Tibial nerve (tissue), 4 donors: ENCODE data around the gene TUBGCP2. TPM values are rescaled to one million over a fixed set of nuclear protein-coding genes. Genes with fewer than 3 reads are reported as not detected.

Source experiments
- DNase-seq, 2 donors: peaks; one replicate each; pipeline ENCODE4 v3.0.0-alpha.2; 2019; ENCODE audit warnings: low spot score in 2 of 2
- H3K27ac ChIP-seq, 4 donors: fragments of 200-600 bp; sonication (generic) in 3 of 4; one replicate each; pipeline ENCODE4 v1.5.1; 2017 to 2019; ENCODE audit warnings: mild to moderate bottlenecking in 1 of 4
- H3K27me3 ChIP-seq, 2 donors: fragments of 200-600 bp; sonication (generic) in 1 of 2; one replicate each; pipeline versions ENCODE4 v1.5.1 to v1.6.0; 2017 to 2019
- H3K36me3 ChIP-seq, 3 donors: fragments of 200-600 bp; sonication (generic); one replicate each; pipeline ENCODE4 v1.5.1; 2018 to 2019
- H3K4me1 ChIP-seq, 4 donors: fragments of 200-600 bp; sonication (generic) in 3 of 4; one replicate each; pipeline ENCODE4 v1.5.1; 2017 to 2019
- H3K4me3 ChIP-seq, 4 donors: fragments of 200-600 bp; sonication (generic) in 3 of 4; one replicate each; pipeline ENCODE4 v1.5.1; 2017 to 2019; ENCODE audit warnings: mild to moderate bottlenecking in 1 of 4, moderate library complexity in 1 of 4
- H3K9me3 ChIP-seq, 4 donors: fragments of 200-600 bp; sonication (generic) in 3 of 4; one replicate each; pipeline ENCODE4 v1.5.1; 2017 to 2019
- EP300 ChIP-seq, 2 donors: sonication (generic); formaldehyde crosslinking; IDR thresholded peaks; one replicate each; pipeline ENCODE4 v1.6.1; 2017; ENCODE audit warnings: antibody characterized with exemption in 2 of 2, mild to moderate bottlenecking in 1 of 2
- POLR2A ChIP-seq, 2 donors: fragments of 450-650 bp; IDR thresholded peaks; one replicate each; pipeline ENCODE4 v1.6.1; 2017; ENCODE audit warnings: antibody characterized with exemption in 2 of 2, mild to moderate bottlenecking in 2 of 2, moderate library complexity in 2 of 2
- WGBS, 2 donors: methylation state at CpG; one replicate each; pipeline ENCODE4 v1.1.5; 2018; 5-methylcytosine and 5-hydroxymethylcytosine counted together
- total RNA-seq, 4 donors: library from RNA; depleted of rRNA; stranded (reverse); fragments of >200 nt; gene quantifications; one replicate each; pipeline ENCODE4 v1.1.0, GENCODE V29; 2016
- TF ChIP-seq, protein P1 (sequence below), 5 experiments: fragments of 200-600 bp in 3 of 5; fragments of 450-650 bp in 2 of 5; sonication (generic) in 3 of 5; IDR thresholded peaks; one replicate each; pipeline ENCODE4 v1.5.1; 2016 to 2019; ENCODE audit warnings: antibody characterized with exemption in 5 of 5, mild to moderate bottlenecking in 3 of 5, moderate library complexity in 2 of 5

TUBGCP2 gene
- total RNA-seq, 4 donors from 2014 or later, result 35.8 to 73.5 (median 45.7) TPM

DNA sequence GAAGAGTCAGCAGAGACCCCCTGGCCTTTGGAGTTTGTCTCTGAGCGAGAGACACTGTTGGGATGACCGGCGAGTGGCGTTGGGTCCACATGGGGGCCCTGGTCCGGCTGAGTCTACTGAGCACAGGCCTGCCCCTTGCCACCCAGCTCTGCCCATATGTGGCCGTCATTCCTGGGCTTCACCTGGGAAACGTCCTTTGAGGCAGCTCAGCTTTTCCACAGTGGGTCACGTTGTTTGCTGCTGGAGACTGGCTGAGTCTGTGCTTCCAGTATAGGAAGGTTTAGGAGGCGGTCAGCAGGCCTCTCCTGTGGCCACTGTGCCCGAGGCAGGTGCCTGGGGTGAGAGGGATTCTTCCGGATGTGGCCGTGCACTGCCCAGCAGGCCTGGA lies 49.1 kb downstream of the TUBGCP2 start:
- H3K27me3 ChIP-seq, result no peaks in the 10 kb centered on the region
- H3K27ac ChIP-seq, result peak overlapping the region; percentile 2 to 94 (median 72)
- 65 to 66% methylated on average over 11 to 12 of the region's 12 CpGs for WGBS, 2 donors
- H3K4me1 ChIP-seq, result peaks cover 0 to 60% (median 42%) of the 10 kb centered on the region in 4 donors
- no peak overlapping the region for H3K4me3 ChIP-seq
- DNase-seq, result no peak
- TF ChIP-seq, protein P1, sequence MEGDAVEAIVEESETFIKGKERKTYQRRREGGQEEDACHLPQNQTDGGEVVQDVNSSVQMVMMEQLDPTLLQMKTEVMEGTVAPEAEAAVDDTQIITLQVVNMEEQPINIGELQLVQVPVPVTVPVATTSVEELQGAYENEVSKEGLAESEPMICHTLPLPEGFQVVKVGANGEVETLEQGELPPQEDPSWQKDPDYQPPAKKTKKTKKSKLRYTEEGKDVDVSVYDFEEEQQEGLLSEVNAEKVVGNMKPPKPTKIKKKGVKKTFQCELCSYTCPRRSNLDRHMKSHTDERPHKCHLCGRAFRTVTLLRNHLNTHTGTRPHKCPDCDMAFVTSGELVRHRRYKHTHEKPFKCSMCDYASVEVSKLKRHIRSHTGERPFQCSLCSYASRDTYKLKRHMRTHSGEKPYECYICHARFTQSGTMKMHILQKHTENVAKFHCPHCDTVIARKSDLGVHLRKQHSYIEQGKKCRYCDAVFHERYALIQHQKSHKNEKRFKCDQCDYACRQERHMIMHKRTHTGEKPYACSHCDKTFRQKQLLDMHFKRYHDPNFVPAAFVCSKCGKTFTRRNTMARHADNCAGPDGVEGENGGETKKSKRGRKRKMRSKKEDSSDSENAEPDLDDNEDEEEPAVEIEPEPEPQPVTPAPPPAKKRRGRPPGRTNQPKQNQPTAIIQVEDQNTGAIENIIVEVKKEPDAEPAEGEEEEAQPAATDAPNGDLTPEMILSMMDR (IDR thresholded peaks at IDR 0.05), result no peak
- peak in 1 of 2 donors; percentile 32 for TF ChIP-seq POLR2A (IDR thresholded peaks at IDR 0.05)
- H3K36me3 ChIP-seq, result no peaks in the 10 kb centered on the region
- H3K9me3 ChIP-seq, result no peaks in the 10 kb centered on the region

- DNase-seq, result peak; percentile 78 to 85
- Histone ChIP-seq H3K4me1 (peaks cover 0 to 55% (median 39%) of the 10 kb centered on the region in 4 donors), H3K27ac (peak overlapping the region; percentile 2 to 94 (median 72)), H3K36me3 (no peaks in the 10 kb centered on the region), H3K4me3 (no peak overlapping the region), H3K9me3 (no peaks in the 10 kb centered on the region), H3K27me3 (no peaks in the 10 kb centered on the region)
- peak in 1 of 2 donors; percentile 77 for TF ChIP-seq EP300 (IDR thresholded peaks at IDR 0.05)
- TF ChIP-seq POLR2A (IDR thresholded peaks at IDR 0.05), result peak in 1 of 2 donors; percentile 13
- TF ChIP-seq, protein P1 (IDR thresholded peaks at IDR 0.05), result no peak
- WGBS, 2 donors, result 35 to 47% methylated on average over 18 to 23 of the region's 24 CpGs
Observed at GRCh38 chr10:133258818-133259601, 49.7 kb downstream of the TUBGCP2 start.

DNA sequence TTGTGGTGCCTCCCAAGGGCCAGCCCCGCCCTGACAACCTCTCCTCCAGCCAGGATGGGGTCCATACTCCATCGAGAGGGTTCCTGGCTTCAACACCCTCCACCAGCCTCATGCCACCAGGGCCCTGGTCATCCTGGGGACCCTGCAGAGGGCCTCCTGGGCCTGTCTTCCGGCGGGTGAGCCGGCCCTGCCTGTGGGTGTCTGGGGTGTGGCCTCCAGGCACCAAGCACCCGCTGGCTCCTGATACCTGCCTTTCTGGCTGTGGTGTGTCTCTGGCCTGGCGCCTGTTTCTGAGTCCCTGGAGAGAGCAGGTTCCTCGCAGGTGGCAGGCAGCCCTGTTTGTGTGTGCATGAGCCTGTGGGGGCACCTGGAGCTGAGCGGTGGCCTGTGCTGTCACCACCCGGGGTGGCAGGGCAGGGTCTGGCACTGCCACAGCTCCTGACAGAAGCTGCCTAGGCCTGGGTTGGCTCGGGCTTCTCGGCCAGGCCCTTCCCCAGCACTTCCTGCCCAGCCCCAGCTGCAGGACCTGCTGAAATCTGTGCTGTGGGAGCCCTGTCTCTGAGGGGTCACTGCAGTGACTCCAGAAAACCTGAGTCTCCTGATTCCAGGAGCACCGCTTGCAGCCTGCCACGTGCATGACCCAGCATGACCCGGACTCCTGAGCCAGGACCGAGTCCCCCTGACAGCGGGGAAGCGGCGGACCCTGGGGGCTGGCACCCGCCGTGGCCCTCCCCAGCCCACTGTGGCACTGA lies 50.4 kb downstream of the TUBGCP2 start:
- Histone ChIP-seq H3K27me3 (no peaks in the 10 kb centered on the region), H3K4me3 (peak overlapping the region in 2 of 4 donors; percentile 13 to 27), H3K4me1 (peaks cover 0 to 55% (median 39%) of the 10 kb centered on the region in 4 donors), H3K36me3 (no peaks in the 10 kb centered on the region), H3K27ac (peak overlapping the region in 3 of 4 donors; percentile 67 to 94 (median 77)), H3K9me3 (no peaks in the 10 kb centered on the region)
- no peak for DNase-seq
- 71 to 77% methylated on average over 10 to 15 of the region's 21 CpGs for WGBS, 2 donors
- TF ChIP-seq POLR2A (IDR thresholded peaks at IDR 0.05) (no peak), EP300 (IDR thresholded peaks at IDR 0.05) (no peak)
- TF ChIP-seq, protein P1 (IDR thresholded peaks at IDR 0.05), result no peak

DNA sequence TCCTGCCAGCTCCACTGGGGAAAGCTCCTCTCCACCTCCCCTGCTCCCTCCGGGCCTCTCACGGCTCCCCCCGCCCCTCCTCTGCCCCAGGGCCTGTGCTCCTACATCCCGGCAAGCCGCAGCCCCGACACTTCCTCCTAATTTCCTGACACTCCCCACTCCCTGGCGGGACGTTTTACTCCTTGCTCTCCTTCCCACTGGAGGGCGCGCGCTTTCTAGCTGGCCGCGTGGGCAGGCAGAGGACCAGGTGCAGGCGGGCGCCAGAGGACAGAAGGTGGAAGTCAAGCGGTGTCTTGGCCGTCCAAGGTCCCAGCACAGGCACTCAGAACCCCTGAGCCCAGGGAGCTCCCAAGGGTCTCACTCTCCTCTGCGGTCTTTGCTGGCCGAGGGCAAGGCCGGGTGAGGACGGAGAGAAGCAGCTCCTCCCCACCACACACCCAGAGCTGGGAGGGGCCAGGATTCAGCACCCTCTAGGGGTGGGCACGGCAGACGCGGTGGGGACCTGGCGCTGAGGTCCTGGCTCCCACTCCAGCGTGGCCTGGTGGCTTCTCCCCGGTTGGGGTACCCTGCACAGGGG lies 51.1 kb downstream of the TUBGCP2 start:
- Histone ChIP-seq H3K27me3 (no peaks in the 10 kb centered on the region), H3K27ac (peak overlapping the region in 3 of 4 donors; percentile 67 to 94 (median 77)), H3K9me3 (no peaks in the 10 kb centered on the region), H3K36me3 (no peaks in the 10 kb centered on the region), H3K4me3 (peak overlapping the region in 2 of 4 donors; percentile 13 to 27), H3K4me1 (peaks cover 0 to 52% (median 38%) of the 10 kb centered on the region in 4 donors)
- TF ChIP-seq EP300 (IDR thresholded peaks at IDR 0.05), result no peak
- TF ChIP-seq, protein P1 (IDR thresholded peaks at IDR 0.05), result peak in 4 of 5 experiments; percentile 18 to 31 (median 24)
- TF ChIP-seq POLR2A (IDR thresholded peaks at IDR 0.05), result no peak
- DNase-seq, result peak; percentile 56 to 63
- 6 to 9% methylated on average over 22 to 26 of the region's 27 CpGs for WGBS, 2 donors
